GM18867 (cell line): ENCODE measurements around the gene OR2T27.
A peak's percentile ranks its signal among the peaks of the same experiment; 100 is the strongest.
"Not testable (repeated sequence)": the region's sequence is repeated elsewhere in the genome, so short reads cannot be mapped to it uniquely, and the experiment has no call there.

Experiments
- ATAC-seq: cut with Tn5 transposase; IDR thresholded peaks from one replicate; pipeline ENCODE4 v1.9.1; 2021; ENCODE audit warnings: mild to moderate bottlenecking, moderate library complexity; ENCODE audit not compliant: unreplicated experiment

The OR2T27 gene

DNA sequence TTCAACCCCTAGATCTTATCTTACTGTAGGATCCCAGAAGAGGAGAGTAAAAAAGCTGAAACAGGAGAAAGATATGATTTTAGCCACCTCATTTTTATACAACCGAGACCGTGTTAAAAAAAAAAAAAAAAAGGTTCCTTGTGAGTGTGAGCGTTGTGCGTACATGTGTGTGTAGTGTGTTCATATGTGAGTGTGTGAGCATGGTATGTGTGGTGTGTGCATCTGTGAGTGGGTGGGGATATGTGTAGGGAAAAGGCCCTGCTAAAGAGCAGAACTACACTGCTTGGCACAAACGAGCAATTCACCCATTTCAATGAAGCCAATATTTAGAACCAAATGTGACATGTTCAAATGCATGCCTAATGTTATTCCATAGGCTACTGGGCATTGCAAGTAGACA is 13.7 kb downstream of the OR2T27 start:
- ATAC-seq: not testable (repeated sequence)

DNA sequence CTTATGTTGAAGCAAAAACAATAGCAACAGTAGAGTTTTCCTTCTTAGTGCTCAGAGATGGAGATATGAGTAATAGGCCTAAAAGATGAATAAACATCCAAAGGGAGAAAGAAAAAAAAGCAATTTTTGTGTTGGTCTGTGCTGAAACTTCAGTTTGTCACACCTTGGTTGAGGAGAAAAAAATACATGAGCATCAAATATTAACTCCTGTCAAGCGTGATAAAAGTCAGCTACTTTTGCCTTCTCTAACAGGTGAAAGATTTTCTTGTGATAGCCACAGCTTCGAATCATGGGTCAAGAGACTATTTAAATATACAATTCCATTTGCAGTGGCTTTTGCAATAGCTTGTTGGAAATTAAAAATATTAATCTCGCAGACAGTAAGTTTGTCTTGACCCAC is 14.4 kb downstream of the OR2T27 start:
- ATAC-seq: peak; percentile 58

DNA sequence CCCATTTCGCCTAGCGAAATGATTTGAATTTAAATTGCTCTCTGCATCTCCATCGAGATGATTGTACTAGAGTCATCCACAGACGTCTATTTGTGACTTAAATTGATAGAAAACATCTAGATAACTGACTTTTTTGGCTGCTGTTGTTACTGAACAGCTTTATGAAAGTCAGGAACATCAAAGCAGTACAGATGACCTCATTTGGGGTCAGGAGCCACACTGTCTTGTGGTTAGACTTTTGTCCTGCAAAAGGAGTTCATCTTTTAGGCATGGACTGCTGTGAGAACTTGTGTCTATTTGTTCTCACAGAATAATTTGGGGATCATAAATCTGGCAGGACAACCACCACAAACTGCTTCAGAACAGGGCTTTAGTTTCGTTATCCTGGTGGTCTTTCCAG is 15.7 kb downstream of the OR2T27 start:
- peak; percentile 31 for ATAC-seq

DNA sequence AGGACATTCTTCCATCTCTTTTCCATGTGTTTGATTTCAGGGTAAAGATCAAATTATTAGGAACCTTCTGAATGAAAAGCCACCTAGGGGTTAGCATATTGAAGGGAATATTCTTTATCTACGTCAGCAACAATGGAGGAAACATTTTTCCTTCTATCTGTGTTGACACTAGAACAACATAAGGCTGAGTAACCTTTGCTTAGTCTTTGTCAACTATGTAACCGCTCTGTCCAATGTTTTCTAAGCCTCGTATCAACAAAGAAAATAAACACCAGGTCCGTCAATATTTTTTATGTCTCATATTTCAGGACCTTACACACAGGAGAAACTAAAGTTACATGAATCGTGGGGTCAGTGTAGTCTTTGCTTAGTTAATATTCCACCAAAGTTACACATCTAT is 18.7 kb downstream of the OR2T27 start:
- ATAC-seq: not testable (repeated sequence)

DNA sequence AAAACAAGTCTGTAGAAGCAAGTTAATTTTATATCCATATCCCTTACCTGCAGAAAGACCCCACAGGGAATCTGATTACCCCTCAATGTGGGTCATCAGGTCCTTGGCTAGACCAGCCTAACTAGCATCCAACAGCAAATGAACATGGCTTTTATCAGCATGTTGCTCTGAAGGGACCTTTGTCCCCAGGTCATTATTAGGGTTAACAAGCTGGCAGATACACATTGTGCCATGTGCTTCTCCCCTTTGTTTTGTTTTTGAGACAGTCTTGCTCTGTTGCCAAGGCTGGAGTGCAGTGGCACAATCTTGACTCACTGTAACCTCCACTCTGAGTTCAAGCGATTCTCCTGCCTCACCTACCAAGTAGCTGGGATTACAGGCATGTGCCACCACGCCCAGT is 20.3 kb downstream of the OR2T27 start, which contains the start of gene OR2T11:
Gene OR2T11, minus strand, starts transcription at position 101 of the 400 bp plus-strand sequence. CDS start 7,963 bp downstream, outside the sequence.
- ATAC-seq: not testable (repeated sequence)

- no peak for ATAC-seq
Measured at GRCh38 chr1:248631354-248632008, 23.8 kb downstream of the OR2T27 start.

DNA sequence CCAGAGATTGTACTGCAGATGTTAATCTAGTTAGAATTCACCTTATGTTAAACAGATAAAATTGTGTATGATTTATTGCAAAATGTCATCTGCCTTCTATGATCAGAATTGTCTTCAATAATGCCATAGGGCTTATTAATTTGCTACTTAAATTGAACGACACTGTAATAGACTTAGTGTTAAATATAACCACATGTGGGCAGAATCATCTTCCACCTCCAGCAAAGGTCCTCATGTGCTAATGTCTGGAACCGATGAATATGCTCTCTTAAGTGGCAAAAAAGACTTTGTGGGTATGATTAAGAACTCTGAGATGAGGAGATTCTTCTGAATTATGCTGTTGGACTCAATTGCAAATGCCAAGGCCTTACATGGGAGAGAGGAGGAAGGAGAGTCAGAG is 24.8 kb downstream of the OR2T27 start:
- no peak for ATAC-seq

- ATAC-seq: no peak
Measured at GRCh38 chr1:248627971-248628844, 27.1 kb downstream of the OR2T27 start.

GRCh38 chr1:248625971-248626370 is 29.4 kb downstream of the OR2T27 start:
- no peak for ATAC-seq

- no peak for ATAC-seq
Measured at GRCh38 chr1:248625166-248625565, 30.2 kb downstream of the OR2T27 start.

DNA sequence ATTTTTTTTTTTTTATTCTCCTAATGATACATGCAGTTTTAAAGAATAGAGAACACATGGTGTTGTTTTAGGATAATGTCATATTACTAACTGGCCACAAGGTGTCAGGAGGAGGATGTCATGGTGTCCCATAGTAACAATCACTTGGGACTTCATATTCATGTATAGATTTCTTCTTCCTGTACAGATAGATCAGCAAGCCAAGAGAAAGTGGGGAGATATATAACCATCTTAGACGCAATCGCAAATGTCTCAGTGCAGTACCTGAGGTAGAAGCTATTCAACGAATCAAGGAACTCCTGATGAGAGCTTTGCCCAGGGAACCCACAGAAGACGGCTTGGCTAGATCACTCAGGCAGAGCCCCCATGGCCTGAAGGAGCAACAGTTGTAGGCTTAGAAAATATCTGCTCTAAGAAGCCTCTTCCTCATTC is 32.7 kb downstream of the OR2T27 start:
- ATAC-seq: no peak

- no peak for ATAC-seq
Measured at GRCh38 chr1:248621770-248622169, 33.6 kb downstream of the OR2T27 start.

DNA sequence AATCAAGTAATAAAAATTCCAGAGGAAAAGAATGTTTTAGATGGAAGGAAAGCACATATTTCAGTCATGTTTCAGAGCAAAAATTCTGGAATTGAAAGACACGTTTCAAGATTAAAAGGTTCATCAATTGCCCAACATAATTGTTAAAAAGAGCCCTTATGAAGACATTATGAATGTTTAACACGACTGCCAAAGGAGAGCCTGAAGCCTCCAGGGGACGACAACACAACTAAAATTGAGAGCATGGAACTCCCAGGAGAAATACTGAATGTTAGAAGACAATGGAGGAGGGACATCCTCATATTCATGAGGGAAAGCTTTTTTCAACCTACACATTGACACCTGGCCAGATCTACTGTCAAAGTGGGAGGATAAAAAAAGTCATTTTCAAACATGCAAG is 36.5 kb downstream of the OR2T27 start:
- no peak for ATAC-seq

- no peak for ATAC-seq
Measured at GRCh38 chr1:248618119-248618518, 37.2 kb downstream of the OR2T27 start.

GRCh38 chr1:248613742-248614141 is 41.6 kb downstream of the OR2T27 start:
- ATAC-seq: no peak

GRCh38 chr1:248611883-248612414 is 43.4 kb downstream of the OR2T27 start:
- ATAC-seq: no peak

DNA sequence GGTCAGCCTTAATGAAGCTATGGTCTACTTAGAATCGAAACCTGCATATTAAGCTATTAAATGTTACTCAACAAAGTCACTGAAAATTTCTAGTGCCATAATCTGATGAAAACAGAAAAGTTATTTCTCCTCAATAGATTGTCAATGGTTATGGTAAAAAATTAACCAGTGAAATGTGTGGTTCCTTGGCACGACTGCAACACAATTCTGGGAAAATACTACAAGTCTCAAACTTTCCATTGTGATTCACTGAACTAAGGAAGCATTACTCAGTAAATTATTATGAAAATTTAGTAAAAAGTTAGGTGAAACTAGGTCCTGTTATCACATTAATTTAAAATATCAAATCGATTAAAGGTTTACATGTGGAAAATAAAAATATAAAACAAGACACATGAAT is 45.0 kb downstream of the OR2T27 start:
- no peak for ATAC-seq
